ENCODE data around the gene COLQ.

Gene COLQ

GRCh38 chr3:15520185-15520584 is 1.3 kb downstream of the COLQ start:
- DNase-seq (ENCODE audit: low read depth in 2 of 2): no peak

DNA sequence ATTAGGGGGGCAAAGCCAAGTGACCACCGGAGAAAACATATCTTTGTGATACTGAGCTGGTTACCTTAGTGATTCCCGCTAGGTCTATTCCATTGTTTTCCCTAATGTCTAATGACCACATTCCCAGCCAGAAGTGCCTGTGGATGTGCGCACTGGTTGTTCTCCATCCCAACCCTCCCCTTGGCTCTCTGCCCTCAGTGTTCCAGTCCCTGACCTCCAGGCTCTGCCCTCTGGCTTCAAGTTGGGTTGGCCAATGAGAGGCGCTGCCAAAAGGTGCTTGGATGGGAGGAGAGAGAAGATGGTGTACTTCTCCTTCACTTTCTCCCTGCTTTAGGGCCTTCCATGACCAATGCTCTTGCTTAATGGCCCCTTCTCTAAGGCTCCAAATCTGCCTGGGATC is 2.4 kb downstream of the COLQ start:
- DNase-seq (ENCODE audit: low read depth in 2 of 2): no peak

GRCh38 chr3:15514663-15515340 is 6.7 kb downstream of the COLQ start:
- no peak for DNase-seq (ENCODE audit: low read depth in 2 of 2)

- no peak for DNase-seq (ENCODE audit: low read depth in 2 of 2)
Measured at GRCh38 chr3:15513810-15514662, 7.5 kb downstream of the COLQ start.

DNA sequence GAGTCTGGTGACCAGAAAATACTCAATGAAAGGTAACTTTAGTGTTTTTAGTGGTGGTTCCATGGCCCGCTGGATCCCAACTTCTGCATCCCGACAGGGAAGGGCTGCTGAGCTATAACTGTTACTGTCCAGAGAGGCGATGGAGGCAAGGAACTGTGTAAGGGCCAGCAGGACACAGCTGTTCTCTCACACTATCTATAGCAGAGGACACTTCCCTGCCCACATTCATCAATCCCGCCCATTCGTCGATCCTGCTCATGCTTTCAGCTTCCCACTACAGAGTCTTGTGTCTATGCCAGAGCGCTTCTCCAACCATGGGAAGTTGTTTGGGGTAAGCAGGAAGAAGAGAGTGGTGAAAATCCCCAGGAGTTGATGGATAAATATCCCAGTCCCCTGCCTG is 8.4 kb downstream of the COLQ start:
- no peak for DNase-seq (ENCODE audit: low read depth in 2 of 2)

GRCh38 chr3:15512166-15512565 is 9.3 kb downstream of the COLQ start:
- no peak for DNase-seq (ENCODE audit: low read depth in 2 of 2)

GRCh38 chr3:15511156-15511555 is 10.3 kb downstream of the COLQ start:
- no peak for DNase-seq (ENCODE audit: low read depth in 2 of 2)

- DNase-seq (ENCODE audit: low read depth in 2 of 2): no peak
Measured at GRCh38 chr3:15510493-15510892, 11.0 kb downstream of the COLQ start.

- DNase-seq (ENCODE audit: low read depth in 2 of 2): no peak
Measured at GRCh38 chr3:15506571-15506970, 14.9 kb downstream of the COLQ start.

GRCh38 chr3:15505479-15506165 is 15.9 kb downstream of the COLQ start:
- no peak for DNase-seq (ENCODE audit: low read depth in 2 of 2)

DNA sequence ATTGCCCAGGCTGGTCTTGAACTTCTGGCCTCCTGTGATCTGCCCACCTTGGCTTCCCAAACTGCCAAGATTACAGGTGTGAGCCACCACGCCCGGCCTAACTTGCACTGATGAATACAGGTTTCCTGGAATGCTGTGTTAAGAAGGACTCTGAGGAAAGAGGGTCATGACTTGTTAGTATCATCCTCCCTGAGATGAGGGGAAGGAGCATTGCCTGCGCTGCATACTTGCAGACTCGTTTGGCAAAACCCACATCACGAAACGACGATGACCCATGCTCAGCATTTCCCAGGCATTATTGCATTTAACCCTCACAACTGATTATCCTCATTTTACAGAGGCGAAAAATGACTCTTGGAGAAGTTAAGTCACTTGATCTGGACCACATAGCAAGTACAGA is 18.9 kb downstream of the COLQ start:
- no peak for DNase-seq (ENCODE audit: low read depth in 2 of 2)

DNA sequence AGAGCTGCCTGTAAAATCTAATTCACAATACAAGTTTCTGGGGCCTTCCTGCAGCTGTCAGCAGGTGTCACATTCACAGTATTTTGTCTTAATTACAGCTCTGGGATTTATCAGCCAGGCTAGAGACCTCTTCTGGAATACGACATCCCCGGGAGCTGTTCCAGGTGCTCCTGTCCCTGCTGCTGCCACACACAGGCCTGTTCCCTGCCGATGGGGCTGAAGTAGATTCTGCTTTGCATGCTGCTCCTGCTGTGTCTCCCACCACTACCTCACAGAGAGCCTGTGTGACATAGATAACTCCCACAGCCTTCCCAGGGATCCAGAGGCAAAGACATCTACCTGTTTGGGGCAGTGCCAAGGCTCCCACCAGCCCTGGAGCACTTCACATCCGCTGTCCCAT is 20.4 kb downstream of the COLQ start:
- DNase-seq (ENCODE audit: low read depth in 2 of 2): no peak

DNA sequence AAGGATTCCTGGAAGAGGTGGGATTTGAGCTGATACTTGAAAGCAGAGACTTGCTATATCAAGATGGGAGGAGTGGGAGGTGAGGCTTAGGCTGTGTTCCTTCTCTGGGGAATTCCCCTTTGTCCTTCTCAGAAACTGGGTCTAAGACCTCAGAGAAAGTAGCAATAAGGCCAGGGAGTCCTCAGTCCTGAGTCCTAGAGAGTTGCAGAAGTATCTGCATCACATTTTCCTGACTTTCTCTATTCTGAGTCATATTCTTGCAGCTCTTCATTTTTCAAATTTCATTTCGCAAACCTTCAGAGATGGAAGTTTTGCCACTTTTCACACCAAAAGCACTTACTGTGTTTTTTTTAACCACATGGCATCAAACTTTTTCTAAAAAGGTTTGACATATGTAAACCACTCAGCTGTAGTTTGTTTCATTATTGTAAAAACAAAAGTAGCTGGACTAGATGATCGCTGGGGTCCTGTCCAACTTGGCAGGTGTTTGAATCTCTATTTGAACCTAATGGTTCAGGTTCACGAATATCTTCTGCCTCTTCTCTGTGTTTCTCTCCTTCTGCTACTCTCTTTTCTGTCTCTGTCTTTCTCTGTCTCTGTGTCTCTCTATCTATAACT is 21.3 kb downstream of the COLQ start:
- no peak for DNase-seq (ENCODE audit: low read depth in 2 of 2)

DNA sequence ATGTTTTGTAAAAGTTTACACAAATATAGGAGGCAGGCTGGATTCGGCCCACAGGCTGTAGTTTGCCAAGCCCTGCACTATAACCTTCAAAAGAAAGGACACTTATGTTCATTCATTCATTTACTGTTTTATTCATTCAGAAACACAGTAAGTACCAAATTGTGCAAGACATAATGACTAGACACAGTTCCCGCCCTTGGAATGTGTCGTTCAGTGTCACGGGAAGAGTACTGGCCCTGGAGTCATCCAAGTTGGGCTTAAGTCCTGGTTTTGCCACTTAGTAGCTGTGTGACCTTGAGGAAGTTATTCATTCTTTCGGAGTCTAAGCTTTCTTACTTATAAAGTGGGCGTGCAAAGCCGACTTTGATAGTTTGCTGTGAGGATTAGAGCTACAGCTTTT is 22.0 kb downstream of the COLQ start:
- DNase-seq (ENCODE audit: low read depth in 2 of 2): no peak

DNA sequence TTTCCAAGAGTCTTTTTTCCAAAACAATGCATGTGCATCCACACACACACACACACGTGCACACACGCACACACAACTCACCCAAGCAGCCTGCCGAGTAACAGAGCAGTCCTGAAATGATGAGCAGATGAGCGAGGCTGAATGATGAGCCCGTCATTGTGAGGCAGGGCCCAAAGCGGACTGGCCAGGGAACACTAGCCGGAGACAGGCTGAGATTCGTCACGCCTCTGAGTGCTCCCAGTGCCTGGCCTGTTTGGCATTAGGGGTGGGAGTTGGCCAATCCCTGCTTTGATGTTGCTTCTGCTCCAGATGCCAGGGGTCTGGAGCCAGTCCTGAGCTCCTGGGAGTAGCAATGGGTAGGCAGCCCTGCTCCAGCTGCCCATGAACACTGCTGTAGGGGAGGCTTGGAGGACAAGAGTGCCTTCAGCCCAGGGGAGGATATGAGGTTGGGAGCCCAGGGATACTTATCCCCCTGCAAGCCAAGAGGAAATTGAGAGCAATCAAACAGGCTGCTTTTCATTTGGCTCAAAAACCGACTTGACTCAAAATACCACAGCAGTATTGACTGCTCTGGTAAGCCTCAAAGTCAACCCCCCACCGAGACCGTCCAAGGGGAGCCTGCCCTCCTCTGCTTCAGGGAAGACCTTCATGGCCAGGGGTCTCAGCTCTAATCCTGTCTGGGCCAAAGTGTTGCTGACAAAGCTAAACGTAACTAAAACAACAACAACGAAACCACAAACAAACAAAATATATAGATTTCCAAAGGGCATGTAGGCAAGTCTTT is 22.9 kb downstream of the COLQ start:
- no peak for DNase-seq (ENCODE audit: low read depth in 2 of 2)

- no peak for DNase-seq (ENCODE audit: low read depth in 2 of 2)
Measured at GRCh38 chr3:15497964-15498363, 23.5 kb downstream of the COLQ start.

DNA sequence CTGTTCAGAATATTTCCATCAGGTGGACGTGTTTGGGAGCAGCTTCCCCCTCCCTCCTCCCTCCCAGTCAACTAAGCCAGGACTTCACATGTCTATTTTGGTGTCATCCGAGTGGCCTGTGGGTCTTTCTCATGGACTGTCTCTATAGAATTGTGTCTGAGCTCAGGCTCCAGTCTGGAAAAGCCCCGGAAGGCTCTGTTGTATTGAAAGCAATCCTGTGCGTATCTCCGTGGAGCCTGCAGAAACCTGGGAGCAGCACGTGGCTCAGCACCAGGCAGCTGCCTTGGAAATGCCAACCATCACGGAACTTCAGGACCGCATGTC is 25.2 kb downstream of the COLQ start:
- no peak for DNase-seq (ENCODE audit: low read depth in 2 of 2)

GRCh38 chr3:15495461-15496340 is 25.8 kb downstream of the COLQ start:
- no peak for DNase-seq (ENCODE audit: low read depth in 2 of 2)

DNA sequence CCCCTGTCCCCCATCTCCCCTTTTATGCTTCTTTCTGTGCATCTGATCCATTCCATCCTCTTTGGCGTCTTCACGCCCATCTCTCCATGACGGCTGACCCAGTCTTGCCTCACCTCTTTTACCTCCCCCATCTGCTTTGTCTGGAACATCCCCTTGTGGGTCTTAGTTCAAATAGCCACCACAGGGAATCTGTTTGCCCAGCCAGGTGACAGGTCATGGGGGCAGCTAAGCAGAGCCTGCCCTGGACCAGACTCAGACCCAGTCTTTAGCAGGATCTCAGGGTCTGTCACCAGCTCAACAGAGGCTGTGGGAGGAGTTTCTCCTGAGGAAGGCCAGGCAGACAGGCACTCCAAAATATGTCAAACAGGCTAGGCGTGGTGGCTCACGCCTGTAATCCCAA is 28.1 kb downstream of the COLQ start:
- DNase-seq (ENCODE audit: low read depth in 2 of 2): no peak

GRCh38 chr3:15492847-15493360 is 28.6 kb downstream of the COLQ start:
- DNase-seq (ENCODE audit: low read depth in 2 of 2): no peak

Data from stimulated activated CD4-positive, alpha-beta T cell treated with anti-CD3 and anti-CD28 coated beads, Interleukin-1b, Interleukin-23, amount 100 ng/mL, for 1 hour (primary cell).